WTC11 (cell line): ENCODE measurements around the gene CRIP1. TPM values are rescaled to one million over a fixed set of nuclear protein-coding genes. Genes with fewer than 3 reads are reported as not detected.

Experiments used
- ATAC-seq: fragments of 200-7000 bp; cut with Tn5 transposase; 2 replicates; pipeline ENCODE4 v1.10.0; 2021; ENCODE audit warnings: mild to moderate bottlenecking, moderate library complexity
- Bru-seq: library from RNA; stranded (reverse); fragments of 400-500 nt; gene quantifications from one replicate; lab custom pipeline; 2021; lab: Mats Ljungman, UMichigan
- CTCF ChIA-PET: fragments of 300-600 bp; sonication (Branson Sonifier 250); formaldehyde crosslinking; loops from one replicate; lab custom pipeline; 2021; ENCODE audit warnings: antibody characterized with exemption; lab: Charles Lee
- POLR2A ChIA-PET: fragments of 350-600 bp; sonication (Branson Sonifier 250); formaldehyde crosslinking; loops from one replicate; lab custom pipeline; 2021; ENCODE audit warnings: antibody characterized with exemption; lab: Charles Lee
- DNase-seq: peaks from one replicate; pipeline ENCODE4 v3.0.0; 2021; ENCODE audit warnings: low spot score
- H3K27ac Mint-ChIP-seq: 2 replicates; pipeline ENCODE4 v1.8.0; 2021; ENCODE audit warnings: mixed read lengths
- H3K27me3 Mint-ChIP-seq: 2 replicates; pipeline ENCODE4 v1.8.0; 2021; ENCODE audit warnings: low read depth, mild to moderate bottlenecking, moderate library complexity, mixed read lengths
- H3K36me3 Mint-ChIP-seq: 2 replicates; pipeline ENCODE4 v1.8.0; 2021; ENCODE audit warnings: mixed read lengths
- H3K4me1 Mint-ChIP-seq: 2 replicates; pipeline ENCODE4 v1.8.0; 2022; ENCODE audit warnings: mixed read lengths
- H3K4me3 Mint-ChIP-seq: 2 replicates; pipeline ENCODE4 v1.8.0; 2021; ENCODE audit warnings: mild to moderate bottlenecking, moderate library complexity, mixed read lengths
- H3K9me3 Mint-ChIP-seq: 2 replicates; pipeline ENCODE4 v1.8.0; 2021; ENCODE audit warnings: mixed read lengths
- EMX1 ChIP-seq: fragments of 250-450 bp; sonication (Bioruptor Pico); IDR thresholded peaks from 2 replicates; pipeline ENCODE4 v1.8.0; 2021; ENCODE audit warnings: mild to moderate bottlenecking
- GRHL2 ChIP-seq: fragments of 250-450 bp; sonication (Bioruptor Pico); IDR thresholded peaks from 2 replicates; pipeline ENCODE4 v1.8.0; 2022; ENCODE audit warnings: mild to moderate bottlenecking, moderate library complexity; ENCODE audit not compliant: insufficient replicate concordance, severe bottlenecking
- MLX ChIP-seq: sonication (generic); formaldehyde crosslinking; IDR thresholded peaks from 2 replicates; pipeline ENCODE4 v1.8.1; 2023; ENCODE audit warnings: mild to moderate bottlenecking, missing genetic modification reagents, moderate library complexity
- MYBL2 ChIP-seq: sonication (generic); formaldehyde crosslinking; IDR thresholded peaks from 2 replicates; pipeline ENCODE4 v1.8.1; 2023; ENCODE audit warnings: mild to moderate bottlenecking, moderate library complexity, missing genetic modification reagents
- NR2C2 ChIP-seq: sonication (generic); formaldehyde crosslinking; IDR thresholded peaks from 2 replicates; pipeline ENCODE4 v1.8.0; 2022; ENCODE audit warnings: mild to moderate bottlenecking, missing genetic modification reagents
- PREB ChIP-seq: sonication (generic); formaldehyde crosslinking; IDR thresholded peaks from 2 replicates; pipeline ENCODE4 v1.8.1; 2022; ENCODE audit warnings: mild to moderate bottlenecking, missing genetic modification reagents, moderate library complexity, borderline replicate concordance
- STAT6 ChIP-seq: sonication (generic); formaldehyde crosslinking; conservative IDR thresholded peaks from 2 replicates; pipeline ENCODE4 v1.8.1; 2023; ENCODE audit warnings: mild to moderate bottlenecking, low read depth, missing genetic modification reagents, moderate library complexity
- USF1 ChIP-seq: sonication (generic); formaldehyde crosslinking; IDR thresholded peaks from 2 replicates; pipeline ENCODE4 v1.8.0; 2022; ENCODE audit warnings: mild to moderate bottlenecking, missing genetic modification reagents
- ZBTB21 ChIP-seq: sonication (generic); formaldehyde crosslinking; IDR thresholded peaks from 2 replicates; pipeline ENCODE4 v1.8.1; 2023; ENCODE audit warnings: mild to moderate bottlenecking, missing genetic modification reagents, borderline replicate concordance
- ZMAT4 ChIP-seq: fragments of 250-450 bp; sonication (Bioruptor Pico); IDR thresholded peaks from 2 replicates; pipeline ENCODE4 v1.9.0; 2021; ENCODE audit warnings: mild to moderate bottlenecking
- long read RNA-seq, 3 experiments: library from RNA in 1 of 3; library from capped mRNA in 1 of 3; library from polyadenylated mRNA in 1 of 3; unstranded in 2 of 3; stranded (forward) in 1 of 3; transcript quantifications; one replicate each; pipeline ENCODE4 v2.0.0, GENCODE V29; 2021
- total RNA-seq: library from RNA; stranded (reverse); gene quantifications from 3 replicates; pipeline ENCODE4 v1.2.3, GENCODE V29; 2021

The CRIP1 gene
- total RNA-seq (4.8 to 9.0 TPM (median 5.8 TPM) in 3 replicates), Bru-seq, nascent RNA (percentile 9 among the genes with signal in this experiment)
- long read RNA-seq, experiment 1, partial matches to known transcripts = 0 of 3 reads
- long read RNA-seq, experiment 1, other reads (novel, unspliced or antisense) = 0 of 3 reads
- long read RNA-seq, experiment 2, transcript CRIP1-201 (5 exons, 1,311 nt) = major isoform, 6 of 7 reads
- long read RNA-seq, experiment 2, partial matches to known transcripts = 0 of 7 reads
- long read RNA-seq, experiment 2, other reads (novel, unspliced or antisense) = 1 of 7 reads
- long read RNA-seq, experiment 3 = 0 reads

GRCh38 chr14:105486163-105486973 lies at the start of gene CRIP1:
Gene CRIP1, plus strand, starts transcription at chr14:105486886. Its CDS starts 374 bp downstream, at chr14:105487260.
- DNase-seq = no peak
- H3K4me3 Mint-ChIP-seq = peak within 1 kb of the TSS; percentile 53
- no peaks in the 10 kb centered on the region for H3K9me3 Mint-ChIP-seq
- no peak for ATAC-seq
- ChIA-PET POLR2A (interaction anchor here (0.5 kb wide), 1 partner anchor 178 kb away, joined by 4 read pairs; no protein-coding TSS in a partner anchor), CTCF (interaction anchor here (0.6 to 1.9 kb wide), 15 partner anchors 10 to 416 kb away, joined by 3 to 14 read pairs (median 4); partner anchors contain the start of gene BTBD6)
- no peak within 1 kb of the TSS for H3K27ac Mint-ChIP-seq
- TF ChIP-seq GRHL2 (no peak), ZBTB21 (CRISPR knock-in tag) (no peak), PREB (no peak), NR2C2 (CRISPR knock-in tag) (no peak)
- H3K4me1 Mint-ChIP-seq = peaks cover 12% of the 10 kb centered on the region
- peaks cover 72% of the 10 kb centered on the region for H3K27me3 Mint-ChIP-seq
- no peaks in the 10 kb centered on the region for H3K36me3 Mint-ChIP-seq

- peaks cover 14% of the 10 kb centered on the region for H3K4me1 Mint-ChIP-seq
- CTCF ChIA-PET = interaction anchor here (1.0 to 1.4 kb wide), 2 partner anchors 11 to 66 kb away, joined by 3 to 6 read pairs; no protein-coding TSS in a partner anchor
- POLR2A ChIA-PET = no interaction called here
- H3K27me3 Mint-ChIP-seq = no peaks in the 10 kb centered on the region
- H3K27ac Mint-ChIP-seq = no peak overlapping the region
- ATAC-seq (no peak), DNase-seq (no peak)
- H3K9me3 Mint-ChIP-seq = no peaks in the 10 kb centered on the region
- H3K36me3 Mint-ChIP-seq = peaks cover 7% of the 10 kb centered on the region
- no peak for TF ChIP-seq USF1 (CRISPR knock-in tag)
- no peak for TF ChIP-seq ZMAT4 (CRISPR knock-in tag)
- no peak for TF ChIP-seq STAT6
- no peak for TF ChIP-seq EMX1 (CRISPR knock-in tag)
- no peak for TF ChIP-seq MLX (CRISPR knock-in tag)
- TF ChIP-seq MYBL2 (CRISPR knock-in tag) = no peak
- no peak overlapping the region for H3K4me3 Mint-ChIP-seq
Observed at GRCh38 chr14:105436891-105437722, 49.6 kb upstream of the CRIP1 start.
